Activated CD8-positive, alpha-beta T cell treated with anti-CD3 and anti-CD28 coated beads, Interleukin-2, amount 10 ng/mL, durations not matched to agents 7 days and 5 days (primary cell): ENCODE results near the gene GLI2. TPM values are rescaled to one million over a fixed set of nuclear protein-coding genes. Genes with fewer than 3 reads are reported as not detected.

Experiments
- ATAC-seq: fragments of 150-1000 bp; cut with Tn5 transposase; one replicate; pipeline ENCODE4 v1.10.0; 2021; ENCODE audit warnings: moderate library complexity
- CTCF ChIA-PET: fragments of 350-600 bp; sonication (Branson Sonifier 250); formaldehyde crosslinking; loops from one replicate; lab custom pipeline; 2021; ENCODE audit warnings: antibody characterized with exemption; lab: Charles Lee
- POLR2A ChIA-PET: fragments of 350-600 bp; sonication (Branson Sonifier 250); formaldehyde crosslinking; loops from one replicate; lab custom pipeline; 2021; ENCODE audit warnings: antibody characterized with exemption; lab: Charles Lee
- DNase-seq: peaks from one replicate; pipeline ENCODE4 v3.0.0-alpha.2; 2020
- H3K27ac Mint-ChIP-seq: one replicate; pipeline ENCODE4 v1.8.0; 2021; ENCODE audit warnings: mild to moderate bottlenecking, mixed read lengths
- H3K27me3 Mint-ChIP-seq: one replicate; pipeline ENCODE4 v1.8.0; 2021; ENCODE audit warnings: low read depth, mixed read lengths
- H3K36me3 Mint-ChIP-seq: one replicate; pipeline ENCODE4 v1.8.0; 2021; ENCODE audit warnings: low read depth, mixed read lengths
- H3K4me1 Mint-ChIP-seq: one replicate; pipeline ENCODE4 v1.8.0; 2021; ENCODE audit warnings: low read depth, mixed read lengths
- H3K4me3 Mint-ChIP-seq: one replicate; pipeline ENCODE4 v1.8.0; 2021; ENCODE audit warnings: mild to moderate bottlenecking, mixed read lengths
- H3K9me3 Mint-ChIP-seq: one replicate; pipeline ENCODE4 v1.8.0; 2022; ENCODE audit warnings: mixed read lengths; ENCODE audit not compliant: insufficient read depth
- total RNA-seq, 2 experiments: library from RNA; stranded (reverse); gene quantifications; one replicate each; pipeline ENCODE4 v1.2.3, GENCODE V29; 2021

The GLI2 gene
- total RNA-seq, 2 experiments from 2014 or later, result 1.9 to 2.2 TPM

GRCh38 chr2:120732506-120733237 lies 3.0 kb upstream of the GLI2 start:
- H3K27ac Mint-ChIP-seq, result peak overlapping the region; percentile 64
- H3K27me3 Mint-ChIP-seq, result peaks cover 33% of the 10 kb centered on the region

DNA sequence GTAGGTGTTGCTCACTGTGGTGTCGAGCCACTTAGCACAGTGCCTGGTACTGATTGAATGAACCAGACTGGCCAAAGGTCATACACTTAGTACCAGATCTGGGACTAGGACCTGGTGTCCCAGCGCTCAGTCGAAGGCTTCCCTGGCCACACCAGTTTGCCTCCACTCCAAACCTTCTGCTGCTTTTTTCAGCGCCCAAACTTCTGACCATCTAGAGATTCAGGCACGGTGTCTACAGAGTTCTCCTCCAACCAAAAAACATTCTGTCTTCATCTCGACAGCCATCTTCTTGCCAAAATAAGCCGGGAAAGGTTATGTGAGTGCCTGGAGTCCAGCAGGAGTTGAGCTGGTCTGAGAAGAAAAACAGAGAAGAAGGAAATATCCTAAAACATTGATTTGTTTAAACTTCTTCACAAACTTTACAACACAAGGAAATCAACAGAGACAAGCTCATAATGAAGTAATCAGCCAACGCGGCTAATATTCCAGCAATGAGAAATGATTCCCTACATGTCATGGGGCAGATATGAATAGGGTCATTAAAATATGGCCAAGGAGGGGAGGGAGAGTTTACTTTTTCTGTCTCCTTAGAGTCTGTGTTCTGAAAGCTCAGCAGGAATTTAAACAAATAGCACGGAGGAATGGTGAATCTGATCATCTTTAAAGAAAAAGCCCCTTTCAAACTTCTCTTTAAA lies 2.3 kb upstream of the GLI2 start:
- no peak for ATAC-seq
- H3K4me3 Mint-ChIP-seq, result no peak overlapping the region
- ChIA-PET CTCF (no interaction called here), POLR2A (no interaction called here)
- no peak for DNase-seq
- peaks cover 39% of the 10 kb centered on the region for H3K27me3 Mint-ChIP-seq
- no peaks in the 10 kb centered on the region for H3K36me3 Mint-ChIP-seq
- H3K27ac Mint-ChIP-seq, result peak overlapping the region; percentile 64
- H3K4me1 Mint-ChIP-seq, result peaks cover 31% of the 10 kb centered on the region
- H3K9me3 Mint-ChIP-seq, result no peaks in the 10 kb centered on the region

More at GRCh38 chr2:120732506-120733237, 3.0 kb upstream of the GLI2 start:
- Mint-ChIP-seq H3K4me3 (no peak overlapping the region), H3K9me3 (no peaks in the 10 kb centered on the region), H3K4me1 (peaks cover 31% of the 10 kb centered on the region), H3K36me3 (no peaks in the 10 kb centered on the region)
- ChIA-PET POLR2A (no interaction called here), CTCF (no interaction called here)
- ATAC-seq, result peak; percentile 34
- DNase-seq, result peak; percentile 33

- H3K27me3 Mint-ChIP-seq, result peaks cover 49% of the 10 kb centered on the region
- H3K4me1 Mint-ChIP-seq, result peaks cover 31% of the 10 kb centered on the region
- no peaks in the 10 kb centered on the region for H3K9me3 Mint-ChIP-seq
- no peak for DNase-seq
- ChIA-PET CTCF (no interaction called here), POLR2A (no interaction called here)
- no peaks in the 10 kb centered on the region for H3K36me3 Mint-ChIP-seq
- no peak for ATAC-seq
- H3K27ac Mint-ChIP-seq, result no peak overlapping the region
- no peak overlapping the region for H3K4me3 Mint-ChIP-seq
These were observed 577 bp upstream of the GLI2 start for GRCh38 chr2:120734930-120735651.

GRCh38 chr2:120736202-120736623 lies 545 bp downstream of the GLI2 start:
- POLR2A ChIA-PET, result no interaction called here
- Mint-ChIP-seq H3K9me3 (no peaks in the 10 kb centered on the region), H3K27me3 (peaks cover 59% of the 10 kb centered on the region), H3K4me3 (peak overlapping the region; percentile 49), H3K36me3 (no peaks in the 10 kb centered on the region), H3K27ac (no peak overlapping the region), H3K4me1 (peaks cover 31% of the 10 kb centered on the region)
- ATAC-seq (peak; percentile 39), DNase-seq (no peak)
- CTCF ChIA-PET, result interaction anchor here (0.6 kb wide), 1 partner anchor 32 kb away, joined by 3 read pairs; no protein-coding TSS in a partner anchor

- no peak overlapping the region for H3K27ac Mint-ChIP-seq
- peaks cover 29% of the 10 kb centered on the region for H3K4me1 Mint-ChIP-seq
- CTCF ChIA-PET, result no interaction called here
- ATAC-seq (no peak), DNase-seq (no peak)
- H3K27me3 Mint-ChIP-seq, result peaks cover 61% of the 10 kb centered on the region
- H3K9me3 Mint-ChIP-seq, result no peaks in the 10 kb centered on the region
- H3K36me3 Mint-ChIP-seq, result no peaks in the 10 kb centered on the region
- peak overlapping the region; percentile 49 for H3K4me3 Mint-ChIP-seq
- POLR2A ChIA-PET, result no interaction called here
These were observed 1.1 kb downstream of the GLI2 start for GRCh38 chr2:120736624-120737339.

DNA sequence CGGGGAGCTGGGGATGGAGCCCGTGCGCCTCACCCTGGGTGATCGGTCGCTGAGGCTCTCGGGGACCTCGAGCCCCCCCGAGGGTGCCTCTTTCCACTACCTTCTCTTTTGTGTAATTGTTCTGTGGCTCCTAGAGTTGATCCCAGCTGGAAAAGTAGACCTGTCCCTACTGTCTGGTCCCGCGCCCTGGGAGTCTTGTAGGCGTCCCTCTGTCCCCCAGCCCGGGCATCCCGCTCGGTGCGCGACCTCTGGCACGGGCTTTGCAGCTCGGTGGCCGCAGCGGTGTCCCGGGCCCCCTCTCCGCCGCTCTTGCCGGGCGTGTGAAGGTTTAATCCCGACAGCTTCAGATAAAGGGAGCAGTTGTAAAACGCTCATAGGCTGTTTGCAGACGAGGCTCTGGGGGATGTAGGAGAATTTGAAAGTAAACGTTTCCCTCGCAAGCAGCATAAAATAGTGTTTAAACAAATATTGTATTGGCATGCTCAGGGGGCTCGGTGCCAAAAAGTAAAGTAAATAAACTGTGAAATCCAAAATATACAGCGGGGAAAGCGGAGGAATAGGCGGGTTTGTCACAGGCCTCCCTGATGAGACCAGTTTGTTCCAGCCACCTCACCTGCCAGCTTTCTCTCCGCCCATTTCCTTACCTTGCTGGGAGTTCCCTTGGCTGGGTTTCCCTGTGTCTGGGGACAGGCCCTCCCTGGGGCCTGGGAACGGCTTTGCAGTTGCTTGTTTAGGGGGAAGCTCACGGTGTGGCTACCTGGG lies 1.9 kb downstream of the GLI2 start:
- Mint-ChIP-seq H3K4me3 (peak overlapping the region; percentile 49), H3K9me3 (no peaks in the 10 kb centered on the region), H3K27me3 (peaks cover 67% of the 10 kb centered on the region), H3K36me3 (no peaks in the 10 kb centered on the region), H3K27ac (no peak overlapping the region), H3K4me1 (peaks cover 21% of the 10 kb centered on the region)
- POLR2A ChIA-PET, result no interaction called here
- CTCF ChIA-PET, result no interaction called here
- no peak for ATAC-seq
- DNase-seq, result no peak

DNA sequence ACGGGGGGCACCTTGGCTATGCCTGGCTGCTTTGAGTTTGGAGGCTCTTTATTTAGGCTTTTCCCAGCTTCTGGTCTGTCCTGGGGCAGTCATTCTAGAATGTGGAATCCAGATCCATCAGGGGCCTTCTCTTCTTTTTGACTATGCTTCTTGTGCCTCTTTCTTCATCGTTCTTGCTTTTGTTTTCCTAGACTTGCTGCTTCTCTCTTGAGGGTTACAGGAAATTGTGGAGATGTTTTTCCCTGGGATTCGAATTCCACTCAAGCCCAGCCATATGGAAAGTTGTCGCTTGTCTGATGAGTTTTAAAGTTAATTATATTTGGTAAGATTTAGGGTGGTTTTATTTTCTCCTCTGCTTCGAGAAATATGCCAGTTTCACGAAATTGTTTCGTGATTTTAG lies 2.4 kb downstream of the GLI2 start:
- Mint-ChIP-seq H3K4me1 (peaks cover 15% of the 10 kb centered on the region), H3K4me3 (no peak overlapping the region), H3K27ac (no peak overlapping the region), H3K36me3 (no peaks in the 10 kb centered on the region), H3K9me3 (no peaks in the 10 kb centered on the region), H3K27me3 (peaks cover 68% of the 10 kb centered on the region)
- POLR2A ChIA-PET, result no interaction called here
- no peak for ATAC-seq
- CTCF ChIA-PET, result no interaction called here
- DNase-seq, result no peak

DNA sequence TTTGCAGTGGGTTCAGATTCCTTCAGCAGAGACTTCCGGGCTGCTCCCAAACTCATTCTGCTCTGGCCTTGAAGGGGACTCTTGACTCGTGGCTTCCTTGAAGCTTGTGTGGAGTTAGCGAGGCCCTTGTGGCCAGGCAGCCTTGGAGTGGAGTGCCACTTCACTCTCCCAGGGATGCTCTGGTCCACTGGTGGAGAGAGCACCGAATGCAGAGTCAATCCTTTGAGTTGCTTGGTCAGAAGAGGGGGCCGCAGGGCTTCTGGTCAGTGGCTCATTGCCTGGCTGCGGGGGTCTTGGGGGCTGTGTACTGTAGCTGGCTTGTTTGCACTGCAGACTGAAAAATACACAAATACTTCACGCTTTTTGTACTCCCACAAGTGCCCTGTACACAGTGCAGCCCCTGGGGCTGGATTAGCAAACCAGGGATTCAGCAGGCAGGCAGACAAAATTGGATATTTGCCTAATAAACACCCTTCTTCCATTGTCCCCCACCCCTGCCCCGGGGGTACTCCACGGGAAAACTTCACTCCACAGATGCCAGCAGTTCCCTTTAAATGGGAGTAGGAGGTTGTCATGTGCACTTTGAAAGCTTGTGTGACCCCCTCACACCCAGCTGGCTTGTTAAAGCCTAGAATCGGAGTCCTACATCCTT lies 3.2 kb downstream of the GLI2 start:
- no peaks in the 10 kb centered on the region for H3K9me3 Mint-ChIP-seq
- ChIA-PET POLR2A (interaction anchor here (0.8 kb wide), 1 partner anchor 336 kb away, joined by 4 read pairs; no protein-coding TSS in a partner anchor), CTCF (no interaction called here)
- H3K27ac Mint-ChIP-seq, result no peak overlapping the region
- no peak overlapping the region for H3K4me3 Mint-ChIP-seq
- no peaks in the 10 kb centered on the region for H3K36me3 Mint-ChIP-seq
- peaks cover 7% of the 10 kb centered on the region for H3K4me1 Mint-ChIP-seq
- DNase-seq (no peak), ATAC-seq (no peak)
- peaks cover 66% of the 10 kb centered on the region for H3K27me3 Mint-ChIP-seq

GRCh38 chr2:120739438-120740090 lies 3.9 kb downstream of the GLI2 start:
- ATAC-seq, result no peak
- ChIA-PET POLR2A (interaction anchor here (0.8 kb wide), 1 partner anchor 336 kb away, joined by 4 read pairs; no protein-coding TSS in a partner anchor), CTCF (no interaction called here)
- H3K36me3 Mint-ChIP-seq, result no peaks in the 10 kb centered on the region
- H3K9me3 Mint-ChIP-seq, result no peaks in the 10 kb centered on the region
- no peak overlapping the region for H3K27ac Mint-ChIP-seq
- H3K27me3 Mint-ChIP-seq, result peaks cover 68% of the 10 kb centered on the region
- DNase-seq, result no peak
- H3K4me1 Mint-ChIP-seq, result peaks cover 6% of the 10 kb centered on the region
- no peak overlapping the region for H3K4me3 Mint-ChIP-seq

DNA sequence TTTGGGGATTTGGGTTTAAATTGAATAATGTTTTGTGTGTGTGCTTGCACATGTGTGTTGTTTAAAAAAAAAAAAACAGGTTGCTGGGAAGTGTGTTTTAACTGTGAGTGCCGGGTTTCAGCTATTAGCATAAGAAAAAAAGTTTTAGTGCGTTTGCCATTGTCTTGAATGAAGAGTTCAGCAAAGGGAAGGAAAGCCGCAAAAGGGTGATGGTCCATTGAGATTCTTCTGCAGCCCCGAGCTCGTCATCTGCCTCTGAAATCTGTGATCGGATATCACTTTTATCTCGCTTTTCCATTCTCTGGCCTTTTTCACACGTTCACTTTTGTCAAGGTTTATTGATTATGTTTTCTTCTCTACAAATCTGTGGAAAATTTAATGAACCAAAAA lies 4.7 kb downstream of the GLI2 start:
- ChIA-PET CTCF (no interaction called here), POLR2A (no interaction called here)
- no peak overlapping the region for H3K4me3 Mint-ChIP-seq
- H3K4me1 Mint-ChIP-seq, result peaks cover 6% of the 10 kb centered on the region
- H3K36me3 Mint-ChIP-seq, result no peaks in the 10 kb centered on the region
- ATAC-seq (no peak), DNase-seq (no peak)
- no peaks in the 10 kb centered on the region for H3K9me3 Mint-ChIP-seq
- H3K27me3 Mint-ChIP-seq, result peaks cover 68% of the 10 kb centered on the region
- H3K27ac Mint-ChIP-seq, result no peak overlapping the region
